GM12878 (cell line): ENCODE measurements around the gene GPC2. TPM values are rescaled to one million over a fixed set of nuclear protein-coding genes. Genes with fewer than 3 reads are reported as not detected.
"Not testable (repeated sequence)": the region's sequence is repeated elsewhere in the genome, so short reads cannot be mapped to it uniquely, and the experiment has no call there.

ENCODE experiments used
- ATAC-seq: fragments of 200-7000 bp; cut with Tn5 transposase; 3 replicates; pipeline ENCODE4 v1.9.1; 2020; ENCODE audit warnings: mild to moderate bottlenecking, moderate library complexity
- BruUV-seq: library from RNA; stranded (reverse); fragments of 400-500 nt; replicated peaks from 2 replicates; lab custom pipeline; 2021; lab: Mats Ljungman, UMichigan
- CTCF ChIA-PET: fragments of 300-600 bp; sonication (Branson Sonifier 250); formaldehyde crosslinking; extraction: SDS; loops from one replicate; lab custom pipeline; 2021; ENCODE audit warnings: inconsistent platforms; lab: Yijun Ruan, JAX
- POLR2A ChIA-PET: fragments of 350-600 bp; formaldehyde crosslinking; extraction: SDS; loops from one replicate; lab custom pipeline; 2021; ENCODE audit warnings: inconsistent platforms; lab: Charles Lee
- RAD21 ChIA-PET: fragments of 300-600 bp; sonication (Branson Sonifier 250); formaldehyde crosslinking; loops from one replicate; lab custom pipeline; 2023; ENCODE audit warnings: antibody characterized with exemption; ENCODE audit not compliant: unreplicated experiment; lab: Charles Lee
- SMC1A ChIA-PET: fragments of 300-600 bp; sonication (Branson Sonifier 250); formaldehyde crosslinking; loops from one replicate; lab custom pipeline; 2023; ENCODE audit not compliant: unreplicated experiment, uncharacterized antibody; lab: Charles Lee
- DNase-seq: peaks from one replicate; pipeline ENCODE4 v3.0.0-alpha.2; 2011; ENCODE audit warnings: low read depth, low spot score
- FAIRE-seq: peaks from 3 replicates; lab custom pipeline; 2011; peaks lifted over from hg19 to GRCh38; lab: Jason Lieb, UNC
- H2AFZ ChIP-seq: 2 replicates; pipeline ENCODE4 v1.6.0; 2011; ENCODE audit warnings: low read depth, low read length, control low read depth; ENCODE audit not compliant: control insufficient read depth
- H3K27ac ChIP-seq: 2 replicates; pipeline ENCODE4 v1.5.1; 2011; ENCODE audit warnings: control low read depth; ENCODE audit not compliant: control insufficient read depth, insufficient read depth
- H3K27me3 ChIP-seq, 2 experiments: replicated peaks in 1 of 2; 2 replicates each; pipeline versions ENCODE4 v1.6.0 to v1.6.1; 2011; ENCODE audit warnings: low read length in 1 of 2; ENCODE audit not compliant: control insufficient read depth in 2 of 2, insufficient read depth in 2 of 2
- H3K36me3 ChIP-seq, 2 experiments: 2 replicates each; pipeline ENCODE4 v1.5.1; 2011; ENCODE audit warnings: low read length in 1 of 2; ENCODE audit not compliant: control insufficient read depth in 2 of 2, insufficient read depth in 2 of 2
- H3K4me1 ChIP-seq: 2 replicates; pipeline ENCODE4 v1.6.1; 2011; ENCODE audit warnings: mild to moderate bottlenecking, low read length, moderate library complexity, mixed read lengths; ENCODE audit not compliant: control insufficient read depth, insufficient read depth
- H3K4me2 ChIP-seq: 2 replicates; pipeline ENCODE4 v1.6.0; 2011; ENCODE audit warnings: control low read depth; ENCODE audit not compliant: control insufficient read depth, insufficient read depth
- H3K4me3 ChIP-seq: fragments of 200-600 bp; sonication (generic); 2 replicates; pipeline ENCODE4 v1.5.1; 2016
- H3K79me2 ChIP-seq: 2 replicates; pipeline ENCODE4 v1.6.0; 2011; ENCODE audit warnings: low read length; ENCODE audit not compliant: control insufficient read depth, insufficient read depth
- H3K9ac ChIP-seq: 2 replicates; pipeline ENCODE4 v1.8.0; 2011; ENCODE audit warnings: low read length, control low read depth, mixed read lengths; ENCODE audit not compliant: control insufficient read depth, insufficient read depth
- H3K9me3 ChIP-seq: replicated peaks from 3 replicates; pipeline ENCODE4 v1.5.1; 2011; ENCODE audit warnings: mild to moderate bottlenecking, low read length; ENCODE audit not compliant: control insufficient read depth, insufficient read depth
- H4K20me1 ChIP-seq: 2 replicates; pipeline ENCODE4 v1.6.0; 2011; ENCODE audit not compliant: control insufficient read depth, insufficient read depth
- ATF2 ChIP-seq: IDR thresholded peaks from 2 replicates; pipeline ENCODE4 v1.6.1; 2012; ENCODE audit warnings: low read length, inconsistent platforms
- ATF7 ChIP-seq: fragments of 450-650 bp; IDR thresholded peaks from 2 replicates; pipeline ENCODE4 v1.6.1; 2016; ENCODE audit warnings: low read depth, mild to moderate bottlenecking
- CBFB ChIP-seq: IDR thresholded peaks from 2 replicates; pipeline ENCODE4 v1.6.1; 2016; ENCODE audit warnings: antibody characterized with exemption, low read depth
- CREB1 ChIP-seq: IDR thresholded peaks from 2 replicates; pipeline ENCODE4 v1.6.1; 2012; ENCODE audit warnings: low read depth, mild to moderate bottlenecking, inconsistent platforms
- CREM ChIP-seq: IDR thresholded peaks from 2 replicates; pipeline ENCODE4 v1.6.1; 2014; ENCODE audit warnings: antibody characterized with exemption, low read depth
- DPF2 ChIP-seq: fragments of 450-650 bp; IDR thresholded peaks from 2 replicates; pipeline ENCODE4 v1.6.1; 2017; ENCODE audit warnings: mild to moderate bottlenecking
- EED ChIP-seq: sonication (generic); IDR thresholded peaks from 2 replicates; pipeline ENCODE4 v1.6.1; 2016; ENCODE audit warnings: antibody characterized with exemption, low read depth
- ETV6 ChIP-seq, 2 experiments: fragments of 450-650 bp in 1 of 2; IDR thresholded peaks in 1 of 2; conservative IDR thresholded peaks in 1 of 2; 2 replicates each; pipeline ENCODE4 v1.6.1; 2014; ENCODE audit warnings: antibody characterized with exemption in 1 of 2, borderline replicate concordance in 1 of 2, low read depth in 1 of 2, mild to moderate bottlenecking in 1 of 2, moderate library complexity in 1 of 2
- IKZF1 ChIP-seq: fragments of 450-650 bp; conservative IDR thresholded peaks from 2 replicates; pipeline ENCODE4 v1.6.1; 2017; ENCODE audit warnings: antibody characterized with exemption, mild to moderate bottlenecking
- IKZF2 ChIP-seq, 2 experiments: fragments of 450-650 bp; IDR thresholded peaks; 2 replicates each; pipeline ENCODE4 v1.6.1; 2017; ENCODE audit warnings: mild to moderate bottlenecking in 2 of 2, moderate library complexity in 2 of 2
- MTA2 ChIP-seq: fragments of 450-650 bp; IDR thresholded peaks from 2 replicates; pipeline ENCODE4 v1.6.1; 2016; ENCODE audit warnings: low read depth, mild to moderate bottlenecking, moderate library complexity
- NBN ChIP-seq: fragments of 450-650 bp; IDR thresholded peaks from 2 replicates; pipeline ENCODE4 v1.6.1; 2016
- NFIC ChIP-seq: IDR thresholded peaks from 2 replicates; pipeline ENCODE4 v1.6.1; 2012; ENCODE audit warnings: low read depth, mild to moderate bottlenecking, inconsistent platforms, low read length, moderate library complexity
- NR2F1 ChIP-seq: fragments of 450-650 bp; conservative IDR thresholded peaks from 2 replicates; pipeline ENCODE4 v1.6.1; 2017; ENCODE audit warnings: mild to moderate bottlenecking
- RELB ChIP-seq: fragments of 450-650 bp; IDR thresholded peaks from 2 replicates; pipeline ENCODE4 v1.6.1; 2017; ENCODE audit warnings: low read depth, mild to moderate bottlenecking, moderate library complexity
- RUNX3 ChIP-seq: IDR thresholded peaks from 2 replicates; pipeline ENCODE4 v1.6.1; 2012; ENCODE audit warnings: low read length, inconsistent platforms
- SMARCA5 ChIP-seq: fragments of 450-650 bp; IDR thresholded peaks from 2 replicates; pipeline ENCODE4 v1.6.1; 2017; ENCODE audit warnings: mild to moderate bottlenecking
- SPI1 ChIP-seq: IDR thresholded peaks from 2 replicates; pipeline ENCODE4 v1.6.1; 2011; ENCODE audit warnings: low read depth, mild to moderate bottlenecking, low read length, moderate library complexity, borderline replicate concordance; ENCODE audit not compliant: insufficient read depth
- ZBTB33 ChIP-seq: fragments of 450-650 bp; IDR thresholded peaks from 2 replicates; pipeline ENCODE4 v1.6.1; 2017; ENCODE audit warnings: mild to moderate bottlenecking
- ZNF217 ChIP-seq: fragments of 450-650 bp; IDR thresholded peaks from 2 replicates; pipeline ENCODE4 v1.6.1; 2017; ENCODE audit warnings: antibody characterized with exemption, mild to moderate bottlenecking
- ZNF384 ChIP-seq: IDR thresholded peaks from 2 replicates; pipeline ENCODE4 v1.6.1; 2012; ENCODE audit warnings: low read depth, mild to moderate bottlenecking, low read length, improper control_type of control experiment, borderline replicate concordance
- WGBS: methylation state at CpG from one replicate; pipeline ENCODE4 v1.1.6; 2016; ENCODE audit warnings: low lambda C conversion rate; ENCODE audit not compliant: insufficient replicate concordance, insufficient coverage; ENCODE audit errors: missing lambda C conversion rate; 5-methylcytosine and 5-hydroxymethylcytosine counted together
- in situ Hi-C: fragments of 300-500 bp; cut with MboI; formaldehyde crosslinking; loops from 9 replicates; pipeline ENCODE4 v1.14.3; 2018; ENCODE audit warnings: mixed read lengths
- intact Hi-C: fragments of 100-400 bp; cut with micrococcal nuclease; formaldehyde crosslinking; loops from one replicate; pipeline ENCODE4 v1.14.2; 2022; ENCODE audit not compliant: unreplicated experiment
- polyA plus RNA-seq, 11 experiments: library from polyadenylated mRNA; depleted of rRNA in 4 of 11; unstranded in 6 of 11; stranded (reverse) in 5 of 11; fragments of >200 nt; fragmentation: Nextera tagmentation in 4 of 11; fragmentation: Illumina TruSeq in 1 of 11; extraction: Ambion mirVana in 4 of 11; extraction: Trizol in 1 of 11; gene quantifications; 1 replicate in 1 of 11; 2 replicates in 10 of 11; pipeline versions ENCODE4 v1.2.1 to v1.2.3, GENCODE V29; 2011 to 2016; ENCODE audit warnings: inconsistent platforms in 2 of 11, missing spikeins in 2 of 11, low read depth in 1 of 11
- total RNA-seq, 4 experiments: library from RNA; depleted of rRNA in 3 of 4; stranded (reverse); fragments of >200 nt in 3 of 4; fragmentation: Illumina TruSeq in 1 of 4; extraction: Trizol in 1 of 4; gene quantifications; 2 replicates each; pipeline versions ENCODE4 v1.2.1 to v1.2.3, GENCODE V29; 2013 to 2021

GPC2 gene
- total and polyA plus RNA-seq, 10 of the 15 experiments (the other 5 are each of a cell fraction or from before 2014, with no cell fraction given): 0.19 to 6.3 (median 0.77) TPM

- H3K9ac ChIP-seq, H3K9me3 ChIP-seq, H3K4me3 ChIP-seq, BruUV-seq, in situ Hi-C loops, FAIRE-seq, H3K27me3 ChIP-seq, intact Hi-C loops, H2AFZ ChIP-seq, H3K79me2 ChIP-seq, H4K20me1 ChIP-seq, H3K36me3 ChIP-seq: not testable (repeated sequence)
- CTCF ChIA-PET: interaction anchor here (0.6 to 7.0 kb wide), 4 partner anchors 13 to 49 kb away, joined by 3 to 65 read pairs (median 30); partner anchors contain the start of gene STAG3
- H3K4me2 ChIP-seq: peak overlapping the region; percentile 17; the same call in 1 of the 2 replicates
- H3K27ac ChIP-seq: peak overlapping the region; percentile 52
- peaks cover 47% of the 10 kb centered on the region for H3K4me1 ChIP-seq
- POLR2A ChIA-PET: interaction anchor here (1.4 to 5.8 kb wide), 4 partner anchors 13 to 26 kb away, joined by 4 to 60 read pairs (median 8); partner anchors contain the start of gene PVRIG
- RAD21 ChIA-PET: interaction anchor here (0.6 to 4.5 kb wide), 4 partner anchors 10 to 21 kb away, joined by 3 to 30 read pairs (median 6); no protein-coding TSS in a partner anchor
- DNase-seq: peak; percentile 60
- SMC1A ChIA-PET: interaction anchor here (4.5 to 7.0 kb wide), 2 partner anchors 14 to 21 kb away, joined by 37 to 112 read pairs; partner anchors contain the start of gene PVRIG
- 75% methylated on average over 6 of the region's 6 CpGs for WGBS
- ATAC-seq: peak; percentile 74
- TF ChIP-seq CBFB: peak; percentile 60; the same call in 1 of the 2 replicates
- peak; percentile 68 for TF ChIP-seq SMARCA5
- peak; percentile 58; the same call in 1 of the 2 replicates for TF ChIP-seq NFIC
- TF ChIP-seq ZNF217: peak; percentile 96
- peak; percentile 68; the same call in 1 of the 2 replicates for TF ChIP-seq MTA2
- TF ChIP-seq RUNX3: peak; percentile 62
- peak; percentile 87; the same call in 1 of the 2 replicates for TF ChIP-seq NBN
- peak; percentile 84 for TF ChIP-seq ATF2
- TF ChIP-seq RELB: peak; percentile 75
- peak; percentile 97 for TF ChIP-seq ATF7
- TF ChIP-seq CREB1: 0 out of 2 replicates have a peak, but pooled peaks have one; percentile 13
- TF ChIP-seq EED: peak; percentile 80
- peak in 1 of 2 experiments; percentile 36; a peak in 2 of 4 replicates for TF ChIP-seq ETV6 (conservative IDR thresholded peaks at IDR 0.05 in 1 of 2, IDR thresholded peaks at IDR 0.05 in 1 of 2; ENCODE audit: borderline replicate concordance in 1 of 2, low read depth in 1 of 2)
- TF ChIP-seq DPF2: 0 out of 2 replicates have a peak, but pooled peaks have one; percentile 65
- peak; percentile 57; the same call in 1 of the 2 replicates for TF ChIP-seq CREM
- peak; percentile 75 for TF ChIP-seq ZNF384
- TF ChIP-seq ZBTB33: 0 out of 2 replicates have a peak, but pooled peaks have one; percentile 14
- peak; percentile 57; the same call in 1 of the 2 replicates for TF ChIP-seq IKZF1
- peak; percentile 81 to 84 for TF ChIP-seq IKZF2 (IDR thresholded peaks at IDR 0.05)
- TF ChIP-seq NR2F1: peak; percentile 33; the same call in 1 of the 2 replicates
- peak; percentile 82 for TF ChIP-seq SPI1
These were observed 18.7 kb upstream of the GPC2 start for GRCh38 chr7:100195901-100196322.
